GM18511 (cell line): Measurements from ENCODE around the gene ALDOC.
"Not testable (repeated sequence)": the region's sequence is repeated elsewhere in the genome, so short reads cannot be mapped to it uniquely, and the experiment has no call there.

Source experiments
- ATAC-seq: cut with Tn5 transposase; IDR thresholded peaks from one replicate; pipeline ENCODE4 v1.9.1; 2021; ENCODE audit warnings: mild to moderate bottlenecking, moderate library complexity; ENCODE audit not compliant: unreplicated experiment

Gene ALDOC

DNA sequence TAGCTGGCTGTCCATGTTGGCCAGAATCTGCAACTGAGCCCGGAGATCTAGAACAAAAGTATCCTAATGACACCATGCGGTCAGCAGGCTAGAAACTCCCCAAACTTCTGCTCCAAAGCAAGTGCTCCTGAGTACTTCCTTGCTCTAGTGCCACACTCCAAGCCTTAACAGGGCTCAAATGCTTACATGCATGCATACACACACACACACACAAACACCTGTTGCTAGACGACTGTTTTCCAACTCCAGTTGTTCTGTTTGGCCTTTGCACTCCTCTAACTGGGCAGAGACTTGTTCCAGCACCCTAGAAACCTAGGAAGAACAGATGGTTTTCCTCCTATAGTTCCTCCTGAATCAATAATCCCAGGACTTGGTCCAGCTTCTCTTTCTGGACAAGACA is 7.7 kb upstream of the ALDOC start:
- ATAC-seq: no peak

DNA sequence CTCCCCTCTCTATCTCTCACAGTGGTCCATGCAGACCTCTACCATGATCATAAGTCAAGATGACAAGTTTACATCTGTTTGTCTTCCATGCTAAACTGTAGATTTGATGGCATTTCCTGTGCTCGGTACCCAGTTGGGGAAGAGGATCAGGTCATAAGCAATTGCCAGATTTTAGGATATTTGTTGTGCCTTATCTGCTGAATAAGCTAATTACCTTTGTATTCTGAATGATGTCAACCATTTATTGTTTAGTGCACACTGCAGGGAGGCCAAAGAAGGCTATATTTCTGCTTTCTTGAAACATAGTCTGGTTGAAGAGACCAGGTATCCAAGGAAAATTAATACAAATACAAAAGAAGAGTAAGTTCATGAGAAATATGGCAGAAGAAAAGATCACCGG is 5.8 kb upstream of the ALDOC start:
- no peak for ATAC-seq

DNA sequence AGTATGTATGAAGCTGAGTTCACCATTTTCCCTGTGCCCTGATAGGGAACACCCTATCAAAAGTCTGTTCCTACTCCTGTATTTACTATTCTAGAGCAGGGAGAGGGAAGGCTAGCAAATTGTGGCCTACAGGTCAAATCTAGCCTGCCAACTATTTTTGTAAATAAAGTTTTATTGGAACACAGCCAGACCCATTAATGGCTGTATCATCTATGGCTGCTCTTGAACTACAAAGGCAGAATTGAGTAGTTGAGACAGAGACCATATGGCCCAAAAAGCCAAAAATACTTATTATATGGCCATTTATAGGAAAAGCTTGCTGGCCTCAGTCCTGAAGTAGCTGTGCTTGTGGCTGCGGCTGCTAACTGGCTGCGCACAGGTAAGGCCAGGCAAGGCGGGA is 4.3 kb upstream of the ALDOC start:
- no peak for ATAC-seq

DNA sequence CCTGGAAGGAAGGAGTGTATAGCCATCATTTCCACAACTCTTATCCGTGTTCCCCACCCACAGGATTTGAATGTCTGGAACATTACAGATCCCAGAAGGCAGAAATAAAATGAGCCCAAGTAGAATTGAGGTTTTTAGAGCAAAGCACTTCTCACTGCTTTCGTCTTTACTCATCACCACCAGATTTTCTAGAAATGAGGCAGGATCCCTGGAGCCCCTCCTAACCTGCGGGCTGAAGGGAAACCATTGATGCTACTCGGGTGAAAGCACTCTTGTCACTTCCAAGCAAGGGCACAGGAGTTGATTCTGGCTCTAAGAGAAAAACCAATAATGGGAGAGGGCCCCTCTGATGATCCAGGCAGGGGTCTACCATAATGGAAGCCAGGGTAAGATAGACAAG is 2.8 kb upstream of the ALDOC start:
- ATAC-seq: no peak

DNA sequence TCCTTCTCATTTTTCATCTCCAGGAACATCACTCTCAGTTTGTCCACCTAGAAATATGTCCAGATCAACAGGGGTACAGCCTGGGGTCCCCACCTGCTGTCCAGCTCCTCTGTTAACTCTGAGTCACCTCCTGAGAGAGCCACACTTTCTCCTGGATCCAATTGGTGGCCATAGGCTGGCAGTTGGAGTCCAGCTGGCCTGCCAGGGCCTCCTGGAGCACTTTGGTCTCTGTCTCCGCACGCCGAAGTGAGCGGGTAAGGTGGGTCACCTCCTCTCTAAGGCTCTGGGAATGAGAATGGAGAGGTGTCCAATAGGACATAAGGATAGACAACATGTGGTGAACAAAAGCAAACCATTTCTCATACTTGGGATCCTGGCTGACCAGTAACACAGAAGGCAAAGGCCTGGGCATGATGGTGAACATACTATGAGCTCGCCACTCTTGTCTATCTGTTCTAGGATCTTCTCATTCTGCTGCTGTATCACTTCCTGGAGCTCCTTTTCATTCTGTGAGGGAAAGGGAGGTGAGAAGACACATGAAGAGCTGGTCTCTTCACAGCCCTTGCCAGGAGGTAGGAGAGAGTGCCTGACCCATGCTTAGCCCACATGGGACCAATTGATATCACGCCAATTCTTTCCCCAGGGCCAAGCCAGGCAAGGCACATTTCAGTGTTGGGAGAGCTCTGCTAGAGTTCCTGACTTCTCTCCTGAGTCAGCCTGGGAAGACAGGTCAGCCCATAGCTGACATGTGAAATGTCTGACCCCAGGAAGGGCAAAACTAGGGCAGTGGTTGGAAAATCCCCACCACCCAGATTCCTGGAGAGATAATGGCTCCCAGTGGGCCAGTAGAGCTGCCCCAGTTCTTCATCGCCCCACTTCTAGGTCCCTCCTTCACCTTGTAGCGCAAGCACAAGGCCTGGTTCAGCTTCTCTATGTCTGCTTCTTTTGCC is 1.8 kb upstream of the ALDOC start:
- ATAC-seq: no peak

DNA sequence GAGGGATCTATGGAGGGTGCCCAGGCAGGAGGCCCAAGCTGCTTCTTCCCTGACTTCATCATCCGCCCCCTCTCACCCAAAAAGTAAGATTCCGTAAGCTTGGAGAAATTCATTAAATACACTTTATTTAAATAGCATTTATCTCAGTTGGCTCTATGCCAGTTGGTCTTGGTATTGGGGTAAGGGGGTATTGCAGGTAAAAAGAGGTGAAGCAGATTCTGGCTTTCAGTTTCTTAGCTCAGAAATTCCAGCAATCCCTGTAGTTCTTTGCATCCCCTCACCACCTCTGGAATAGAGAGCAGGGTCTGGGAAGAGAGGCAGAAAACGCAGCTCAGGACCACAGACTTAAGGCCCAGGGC is 750 bp upstream of the ALDOC start:
- no peak for ATAC-seq

DNA sequence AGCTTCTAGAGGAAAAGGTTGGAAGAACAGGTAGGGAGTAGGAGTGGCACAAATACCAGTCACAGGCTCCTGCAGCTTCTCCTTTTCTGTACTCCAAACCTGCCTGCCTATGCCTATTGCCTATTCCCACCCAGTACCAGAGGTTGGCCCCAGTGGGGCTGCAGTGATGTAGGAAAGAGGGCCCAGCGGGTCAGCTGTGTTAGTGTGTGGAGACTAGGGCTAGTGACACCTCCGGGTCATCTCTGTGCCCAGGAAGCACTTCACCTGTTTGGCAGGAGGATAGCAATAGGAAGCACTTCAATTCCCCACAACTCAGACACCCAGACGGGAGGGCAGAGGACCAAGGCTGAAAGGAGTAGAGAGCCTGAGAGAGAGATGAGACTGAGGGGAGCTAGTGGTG is 679 bp downstream of the ALDOC start:
- ATAC-seq: not testable (repeated sequence)

DNA sequence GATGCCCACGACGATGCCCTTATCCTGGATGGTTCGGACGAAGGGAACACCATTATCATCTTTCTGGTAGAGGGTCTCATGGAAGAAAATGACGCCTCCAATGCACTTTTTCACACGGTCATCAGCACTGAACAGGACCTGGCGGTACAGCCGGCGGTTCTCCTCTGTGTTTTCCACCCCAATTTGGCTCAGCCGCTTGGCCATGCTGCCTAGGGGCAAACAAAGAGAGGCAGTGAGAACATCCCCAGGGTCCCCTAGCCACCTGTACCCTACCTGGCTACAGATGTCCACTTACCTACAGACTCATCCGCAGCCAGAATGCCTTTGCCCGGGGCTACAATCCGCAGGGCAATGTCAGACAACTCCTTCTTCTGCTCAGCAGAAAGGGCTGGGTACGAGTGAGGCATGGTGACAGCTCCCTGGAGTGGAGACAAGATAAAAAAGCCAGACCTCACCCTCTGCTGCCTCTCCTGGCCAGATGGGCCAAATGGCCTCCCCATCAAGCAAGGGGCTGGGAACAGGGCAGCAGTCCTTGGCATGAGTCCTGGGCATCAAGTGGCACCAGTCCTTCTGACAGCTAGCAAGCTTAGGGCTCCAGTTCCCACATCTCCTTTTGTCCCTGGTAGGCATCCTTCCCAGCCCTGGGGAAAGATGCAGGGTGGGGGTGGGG is 1.4 kb downstream of the ALDOC start:
- no peak for ATAC-seq

DNA sequence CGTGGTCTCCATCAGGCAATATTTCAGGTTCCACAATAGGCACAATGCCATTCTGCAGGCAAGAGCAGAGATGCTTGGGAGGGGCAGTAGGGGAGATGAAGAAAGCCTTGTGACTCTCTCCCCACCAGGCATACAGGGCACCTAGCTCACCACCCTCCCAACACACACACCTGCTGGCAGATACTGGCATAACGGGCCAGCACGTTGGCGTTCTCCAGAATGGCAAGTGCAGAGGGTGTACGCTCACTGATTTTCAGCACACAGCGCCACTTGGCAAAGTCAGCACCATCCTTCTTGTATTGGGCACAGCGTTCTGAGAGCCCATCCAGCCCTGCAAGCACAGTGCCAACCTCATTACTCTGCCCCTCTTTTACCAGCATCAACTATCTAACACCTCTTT is 2.2 kb downstream of the ALDOC start:
- no peak for ATAC-seq

DNA sequence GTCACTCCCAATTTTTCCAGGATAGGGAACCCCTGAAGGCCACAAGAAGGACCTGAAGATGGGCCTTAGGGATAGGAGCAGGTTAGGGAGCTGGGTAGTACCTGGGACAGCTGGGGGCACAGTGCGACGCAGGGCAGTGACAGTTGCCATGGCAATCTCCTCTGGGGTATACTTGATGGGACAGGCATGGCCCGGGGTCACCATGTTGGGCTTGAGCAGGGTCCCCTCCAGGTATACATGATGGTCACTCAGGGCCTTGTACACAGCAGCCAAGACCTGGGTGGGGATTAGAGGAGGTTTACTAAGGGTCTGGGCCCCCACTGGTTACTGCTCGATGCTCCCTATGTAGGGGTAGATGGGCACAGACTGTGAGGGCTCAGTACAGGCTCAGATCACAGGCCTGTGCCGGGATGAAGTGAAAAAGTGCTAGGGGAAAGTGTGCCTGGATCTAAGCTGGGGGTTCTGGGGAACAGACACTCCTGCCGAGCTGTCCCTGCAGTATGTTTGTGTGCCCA is 2.7 kb downstream of the ALDOC start:
- no peak for ATAC-seq

DNA sequence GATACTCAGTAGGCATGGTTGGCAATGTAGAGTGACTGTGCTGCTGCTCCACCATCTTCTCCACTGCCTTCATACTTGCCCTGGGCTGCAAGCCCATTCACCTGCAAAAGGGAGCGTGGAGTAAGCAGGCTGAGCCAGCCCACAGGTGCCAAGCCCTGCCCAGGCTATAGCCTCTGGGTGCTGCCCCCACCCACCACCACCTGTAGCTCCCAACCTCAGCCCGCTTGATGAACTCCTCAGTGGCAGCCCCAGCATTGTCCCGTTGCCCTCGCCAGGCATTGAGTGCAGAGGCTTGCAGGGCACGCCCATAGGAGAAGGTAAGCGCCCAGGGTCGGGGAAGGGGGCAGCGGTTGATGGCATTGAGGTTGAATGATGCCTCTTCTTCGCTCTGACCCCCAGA is 3.2 kb downstream of the ALDOC start:
- ATAC-seq: no peak

DNA sequence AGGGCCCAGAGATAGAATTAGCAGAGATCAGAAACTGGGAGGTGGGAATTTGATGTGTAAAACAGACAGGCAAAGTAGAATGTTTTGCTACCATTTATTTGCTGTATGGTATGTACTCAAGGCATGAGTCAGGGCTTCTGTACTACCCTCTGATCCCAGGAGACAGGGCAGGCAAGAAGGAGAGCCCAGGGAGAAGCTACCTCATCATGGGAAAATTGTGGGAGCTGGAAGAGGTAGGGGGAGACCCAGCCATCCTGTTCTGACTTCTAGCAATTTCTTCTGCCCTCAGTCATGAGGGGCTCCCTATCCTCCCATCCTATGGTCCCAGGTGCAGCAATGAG is 3.7 kb downstream of the ALDOC start:
- ATAC-seq: no peak

DNA sequence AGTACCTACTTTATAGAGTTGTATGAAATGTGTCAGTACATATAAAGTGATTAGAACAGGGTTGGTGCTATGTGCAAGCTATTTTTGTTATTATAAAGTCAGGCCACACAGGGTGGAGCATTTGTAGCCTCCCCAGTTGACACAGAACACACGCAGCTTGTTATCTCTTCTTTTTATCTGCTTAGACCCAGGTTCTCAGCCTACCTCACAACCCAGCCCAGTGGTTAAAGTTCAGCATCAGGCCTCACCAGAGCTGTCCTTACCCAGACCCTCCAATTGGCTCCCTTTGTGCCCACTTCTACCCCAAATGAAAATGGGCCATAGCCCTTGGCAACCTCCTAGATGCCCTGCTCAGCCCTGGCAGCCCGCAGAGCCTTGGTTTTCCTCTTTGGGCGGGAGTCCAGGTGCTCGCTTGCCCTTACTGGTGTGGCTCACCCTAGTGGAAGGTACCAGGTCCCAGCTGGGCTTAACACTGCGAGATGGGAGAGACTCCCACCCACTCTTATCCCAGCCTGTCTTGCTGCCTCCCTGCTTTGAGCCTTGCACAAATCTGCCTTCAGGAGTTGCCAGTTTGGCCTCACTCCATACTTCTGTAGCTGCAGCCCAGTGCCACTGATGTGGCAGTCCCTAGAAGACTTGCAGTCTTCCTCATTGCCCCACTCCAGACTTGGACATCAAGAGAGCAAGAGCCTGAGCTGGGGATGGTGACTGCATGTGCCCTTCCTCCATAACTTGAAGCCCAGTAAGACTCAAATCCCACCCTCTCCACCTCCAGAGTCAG is 4.2 kb downstream of the ALDOC start:
- no peak for ATAC-seq

DNA sequence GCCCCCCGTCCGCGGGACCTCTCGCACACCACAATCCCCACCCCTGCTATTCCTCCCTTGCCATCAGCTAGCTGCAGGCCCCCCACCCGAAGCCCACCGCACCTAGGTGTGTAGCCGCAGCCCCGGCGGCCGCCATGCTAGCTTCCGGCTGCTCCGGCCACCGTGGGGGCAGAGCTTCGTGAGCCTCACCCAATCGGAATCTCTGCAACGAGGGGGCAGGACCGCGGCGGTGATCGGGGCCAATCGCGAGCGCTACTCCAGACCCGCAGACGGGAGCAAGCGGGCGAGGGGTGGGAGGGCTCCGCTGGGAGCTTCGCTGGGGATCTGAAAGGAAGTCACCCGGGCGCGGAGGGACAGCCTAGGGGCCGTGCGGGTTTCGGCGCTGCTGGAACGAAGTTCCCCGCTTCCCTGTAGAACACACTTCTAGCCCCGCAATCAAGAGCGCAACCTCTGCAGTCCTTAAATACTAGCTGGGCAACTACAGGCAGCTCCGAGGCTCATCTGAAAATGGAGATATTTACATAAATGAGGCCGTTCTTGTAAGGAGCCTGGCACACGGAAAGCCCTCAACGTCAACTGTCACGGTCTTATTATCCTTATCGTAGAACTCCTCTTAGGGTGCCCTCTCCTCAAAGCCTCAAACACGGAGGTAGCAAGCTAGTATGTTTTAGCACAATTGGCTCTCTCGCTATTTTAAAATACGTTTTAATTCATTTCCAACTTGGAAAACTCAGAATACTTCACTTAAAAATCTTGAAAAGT is 5.2 kb downstream of the ALDOC start, which contains the start of gene PIGS:
PIGS (minus strand) TSS at position 164 of the 762 bp plus-strand sequence; CDS start at position 136, 28 bp downstream.
- ATAC-seq: peak; percentile 90

DNA sequence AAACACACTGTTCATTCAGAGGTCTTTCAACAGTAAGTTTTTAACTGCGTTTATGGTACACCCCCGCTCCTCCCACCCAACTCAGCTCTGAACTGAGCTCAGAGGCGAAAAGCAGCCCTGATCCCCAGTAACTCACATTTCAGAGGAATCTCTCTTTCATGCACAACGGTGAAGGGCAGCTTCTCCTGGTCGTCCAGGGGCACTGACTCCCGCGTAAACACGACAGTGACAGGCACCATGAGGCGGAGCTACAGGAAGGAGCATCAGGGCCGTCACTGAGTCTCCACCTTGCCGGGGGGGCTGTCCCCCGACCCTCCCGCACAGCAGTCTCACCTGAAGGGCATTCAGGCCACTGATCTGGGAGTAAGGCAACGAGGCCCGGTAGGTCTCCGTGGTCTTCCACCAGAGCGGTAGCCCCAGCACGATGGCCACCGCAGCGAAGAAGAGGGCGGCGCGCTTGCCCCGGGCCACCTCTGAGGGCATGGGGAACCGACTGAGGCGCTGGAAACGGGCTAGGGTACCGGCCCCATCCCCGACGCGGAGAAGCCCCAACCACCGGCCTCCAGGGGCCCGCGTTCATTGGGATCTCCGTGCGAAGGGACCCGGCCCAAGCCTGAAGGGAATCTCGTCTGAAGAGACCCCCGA is 5.9 kb downstream of the ALDOC start:
- peak; percentile 35 for ATAC-seq

DNA sequence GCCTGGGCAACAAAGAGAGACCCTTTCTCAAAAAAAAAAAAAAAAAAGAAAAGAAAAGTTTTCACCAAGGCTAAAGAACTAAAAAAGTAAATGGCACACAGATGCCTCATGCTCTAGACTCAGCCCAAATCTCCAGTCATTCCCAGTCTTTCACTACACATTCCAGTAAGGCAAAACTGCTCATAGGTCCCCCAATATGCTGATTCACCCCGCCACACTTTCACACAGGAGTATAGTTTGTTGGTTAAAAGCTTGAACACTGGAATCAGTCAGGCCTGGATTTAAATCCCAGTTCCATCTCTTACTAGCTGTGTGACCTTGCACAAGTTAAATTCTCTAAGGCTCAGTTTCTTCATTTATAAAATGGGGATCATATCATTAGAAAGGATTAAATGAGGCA is 7.2 kb downstream of the ALDOC start:
- ATAC-seq: no peak

DNA sequence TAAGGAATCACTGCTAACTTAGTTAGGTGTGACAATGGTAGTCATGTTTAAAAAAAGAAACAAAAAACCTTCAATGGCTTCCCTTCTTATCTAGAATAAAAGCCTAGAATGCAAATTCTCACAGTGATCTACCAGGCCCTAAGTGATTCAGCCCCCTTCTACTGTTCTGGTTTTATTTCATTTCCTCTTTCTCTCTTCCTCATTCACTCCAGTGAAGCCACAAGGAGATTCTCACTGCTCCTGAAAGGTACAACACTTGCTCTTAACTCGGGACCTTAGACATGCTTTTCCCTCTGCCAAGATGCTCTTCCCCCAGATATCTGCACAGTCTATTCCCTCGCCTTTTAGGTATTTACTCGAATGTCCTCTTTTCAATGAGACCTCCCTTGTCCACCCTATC is 9.1 kb downstream of the ALDOC start:
- peak; percentile 35 for ATAC-seq

DNA sequence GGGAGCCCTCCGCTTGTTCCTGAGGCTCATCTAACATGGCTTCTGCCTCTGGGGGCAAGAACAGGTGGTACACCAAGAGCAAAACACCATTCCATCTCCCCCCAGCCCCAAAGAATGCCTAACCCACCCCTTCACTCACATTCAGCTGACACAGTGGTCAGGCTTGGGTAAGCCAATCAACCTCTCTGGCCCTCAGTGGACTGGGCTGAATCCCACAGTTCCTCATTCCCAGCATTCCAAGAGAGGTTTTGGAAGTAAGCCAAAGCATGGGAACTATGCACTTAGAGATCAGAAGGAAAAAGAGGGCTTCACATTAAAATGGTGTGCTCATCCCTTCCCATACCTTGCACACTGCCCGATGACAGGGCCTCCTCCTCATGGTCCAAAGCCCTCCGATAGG is 13.2 kb downstream of the ALDOC start:
- no peak for ATAC-seq

DNA sequence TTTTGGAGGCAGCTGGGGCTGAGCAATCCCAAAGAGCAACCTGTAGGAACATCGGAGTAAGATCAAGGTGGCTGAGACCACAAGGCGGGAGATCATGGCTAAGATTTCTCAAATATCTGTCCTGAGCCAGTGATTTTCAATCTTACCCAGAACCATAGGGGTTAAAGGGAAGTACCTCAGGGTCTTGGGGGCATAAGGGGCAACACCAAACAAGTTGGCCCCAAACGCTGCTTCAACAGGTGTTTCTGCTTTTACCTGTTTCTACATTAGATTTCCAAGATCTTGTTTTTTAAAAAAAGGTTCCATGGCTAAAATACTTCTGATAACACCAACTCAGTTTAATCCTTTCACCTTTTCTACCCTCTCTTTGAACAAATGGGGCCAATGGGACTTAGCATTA is 21.7 kb downstream of the ALDOC start:
- no peak for ATAC-seq

DNA sequence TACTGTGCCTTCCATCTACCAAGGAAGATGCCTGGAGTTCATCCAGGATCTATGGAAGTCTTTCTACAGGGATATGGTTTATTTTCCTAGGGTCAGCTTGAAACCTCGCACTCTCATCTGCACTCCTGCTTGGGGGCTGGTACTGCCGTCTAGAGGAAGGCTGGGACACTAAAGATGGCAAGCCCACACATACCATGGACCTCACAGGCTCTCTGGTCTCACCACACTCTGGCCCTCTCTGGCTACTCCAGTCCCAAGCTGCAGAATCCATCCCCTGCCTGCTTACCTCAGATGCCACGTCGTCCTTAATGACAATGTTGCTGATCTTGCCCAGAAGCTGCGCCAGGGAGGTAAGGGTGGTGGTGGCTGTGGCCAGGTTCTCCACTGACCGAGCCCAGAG is 22.1 kb downstream of the ALDOC start:
- no peak for ATAC-seq
